A549 (cell line): ENCODE data around the gene KCNN3. TPM values are rescaled to one million over a fixed set of nuclear protein-coding genes. Genes with fewer than 3 reads are reported as not detected.

Experiments
- ATAC-seq, 2 experiments: fragments of 200-7000 bp in 1 of 2; fragments of >200 bp in 1 of 2; cut with Nextera tagmentation in 1 of 2; cut with Tn5 transposase in 1 of 2; 3 replicates each; pipeline versions ENCODE4 v1.8.0 to v1.9.1; 2018 to 2020; ENCODE audit warnings: mild to moderate bottlenecking in 1 of 2, moderate library complexity in 1 of 2
- CTCF ChIA-PET: fragments of 300-600 bp; sonication (Branson Sonifier 250); formaldehyde crosslinking; extraction: SDS; loops from one replicate; lab custom pipeline; 2021; ENCODE audit warnings: antibody characterized with exemption, inconsistent platforms; lab: Yijun Ruan, JAX
- POLR2A ChIA-PET: fragments of 350-600 bp; formaldehyde crosslinking; extraction: SDS; loops from one replicate; lab custom pipeline; 2021; ENCODE audit warnings: antibody characterized with exemption, inconsistent platforms; lab: Yijun Ruan, JAX
- DNase-seq, 2 experiments: peaks; one replicate each; pipeline versions ENCODE4 v3.0.0 to v3.0.0-alpha.2; 2011 to 2016; ENCODE audit warnings: low read depth in 1 of 2, low spot score in 1 of 2
- FAIRE-seq: peaks from 2 replicates; lab custom pipeline; 2011; peaks lifted over from hg19 to GRCh38; lab: Jason Lieb, UNC
- H3K27ac ChIP-seq, 2 experiments: fragments of >200 bp; sonication (Bioruptor Twin); formaldehyde crosslinking; 3 replicates each; pipeline ENCODE4 v1.5.1; 2016 to 2017
- H3K4me1 ChIP-seq: fragments of >200 bp; sonication (Bioruptor Twin); formaldehyde crosslinking; 3 replicates; pipeline ENCODE4 v1.6.1; 2016
- H3K4me2 ChIP-seq: fragments of >200 bp; sonication (Bioruptor Twin); formaldehyde crosslinking; 3 replicates; pipeline ENCODE4 v1.6.1; 2016
- H3K4me3 ChIP-seq: fragments of >200 bp; sonication (Bioruptor Twin); formaldehyde crosslinking; 3 replicates; pipeline ENCODE4 v1.5.1; 2016
- H3K9me3 ChIP-seq: fragments of >200 bp; sonication (Bioruptor Twin); formaldehyde crosslinking; 3 replicates; pipeline ENCODE4 v1.6.1; 2016
- BCL3 ChIP-seq: fragments of >200 bp; sonication (Bioruptor Twin); formaldehyde crosslinking; IDR thresholded peaks from 3 replicates; pipeline ENCODE4 v1.6.1; 2016
- CBX2 ChIP-seq: fragments of 200-600 bp; sonication (generic); IDR thresholded peaks from 2 replicates; pipeline ENCODE4 v1.6.1; 2016; ENCODE audit warnings: low read depth, mild to moderate bottlenecking, borderline replicate concordance
- CHD4 ChIP-seq: fragments of 200-600 bp; sonication (generic); IDR thresholded peaks from 2 replicates; pipeline ENCODE4 v1.6.1; 2016; ENCODE audit warnings: antibody characterized with exemption, mild to moderate bottlenecking, borderline replicate concordance
- HOXA7 ChIP-seq: fragments of 250-450 bp; sonication (Bioruptor Pico); IDR thresholded peaks from 2 replicates; pipeline ENCODE4 v1.5.0; 2020; ENCODE audit warnings: mild to moderate bottlenecking, moderate library complexity
- MAZ ChIP-seq: fragments of 150-350 bp; IDR thresholded peaks from 2 replicates; pipeline ENCODE4 v1.6.1; 2014; ENCODE audit warnings: antibody characterized with exemption, low read depth, low read length, borderline replicate concordance
- MYC ChIP-seq: IDR thresholded peaks from 2 replicates; pipeline ENCODE4 v1.6.1; 2012; ENCODE audit warnings: mild to moderate bottlenecking, inconsistent platforms, low read length, improper control_type of control experiment, borderline replicate concordance
- PHF8 ChIP-seq: fragments of 200-600 bp; sonication (generic); IDR thresholded peaks from 2 replicates; pipeline ENCODE4 v1.6.1; 2016; ENCODE audit warnings: low read depth, mild to moderate bottlenecking, antibody characterized with exemption, moderate library complexity, borderline replicate concordance
- POLR2AphosphoS2 ChIP-seq: conservative IDR thresholded peaks from 2 replicates; pipeline ENCODE4 v1.6.1; 2012; ENCODE audit warnings: low read length, improper control_type of control experiment, inconsistent platforms
- RNF2 ChIP-seq: fragments of 200-600 bp; sonication (generic); IDR thresholded peaks from 2 replicates; pipeline ENCODE4 v1.6.1; 2016; ENCODE audit warnings: low read depth, mild to moderate bottlenecking, antibody characterized with exemption, moderate library complexity, borderline replicate concordance
- TFCP2L1 ChIP-seq: fragments of 250-450 bp; sonication (Bioruptor Pico); IDR thresholded peaks from 2 replicates; pipeline ENCODE4 v1.5.0; 2021; ENCODE audit warnings: mild to moderate bottlenecking
- TP53 ChIP-seq: fragments of 250-450 bp; sonication (Bioruptor Pico); IDR thresholded peaks from 2 replicates; pipeline ENCODE4 v1.5.0; 2021; ENCODE audit warnings: mild to moderate bottlenecking, moderate library complexity
- ZC3H11A ChIP-seq: fragments of 450-650 bp; IDR thresholded peaks from 2 replicates; pipeline ENCODE4 v1.6.1; 2014; ENCODE audit warnings: antibody characterized with exemption, mild to moderate bottlenecking
- ZFP36 ChIP-seq: fragments of 450-650 bp; IDR thresholded peaks from 2 replicates; pipeline ENCODE4 v1.6.1; 2014; ENCODE audit warnings: borderline replicate concordance; ENCODE audit not compliant: partially characterized antibody
- WGBS: methylation state at CpG from one replicate; pipeline ENCODE4 v1.1.6; 2017; ENCODE audit errors: missing lambda C conversion rate; 5-methylcytosine and 5-hydroxymethylcytosine counted together
- polyA plus RNA-seq, 4 experiments: library from polyadenylated mRNA; depleted of rRNA in 3 of 4; stranded (reverse); fragments of >200 nt; fragmentation: RNase III in 1 of 4; extraction: RNeasy Plus Mini Kit Qiagen cat#74134 plus additional on column Dnase treatment in 1 of 4; gene quantifications; 2 replicates in 3 of 4; 3 replicates in 1 of 4; pipeline ENCODE4 v1.2.3, GENCODE V29; 2011 to 2017
- TF ChIP-seq, protein P1 (sequence below): fragments of 250-450 bp; sonication (Bioruptor Pico); IDR thresholded peaks from 2 replicates; pipeline ENCODE4 v1.5.0; 2020; ENCODE audit warnings: low read depth, mild to moderate bottlenecking, moderate library complexity

Gene KCNN3
- polyA plus RNA-seq, 2 of the 4 experiments (the other 2 are of a cell fraction), result 0.01 to 0.03 TPM

GRCh38 chr1:154769193-154769895 is 100.7 kb downstream of the KCNN3 start:
- FAIRE-seq, result no peak
- H3K4me1 ChIP-seq, result no peaks in the 10 kb centered on the region
- H3K27ac ChIP-seq, result no peak overlapping the region
- POLR2A ChIA-PET, result no interaction called here
- H3K4me3 ChIP-seq, result no peak overlapping the region
- DNase-seq, result no peak
- CTCF ChIA-PET, result interaction anchor here (0.6 to 4.3 kb wide), 5 partner anchors 10 to 295 kb away, joined by 3 to 20 read pairs (median 13); no protein-coding TSS in a partner anchor
- TF ChIP-seq POLR2AphosphoS2, result no peak
- no peak for TF ChIP-seq CBX2
- TF ChIP-seq MYC, result no peak
- no peak for TF ChIP-seq PHF8
- no peak for TF ChIP-seq ZC3H11A
- TF ChIP-seq, protein P1, sequence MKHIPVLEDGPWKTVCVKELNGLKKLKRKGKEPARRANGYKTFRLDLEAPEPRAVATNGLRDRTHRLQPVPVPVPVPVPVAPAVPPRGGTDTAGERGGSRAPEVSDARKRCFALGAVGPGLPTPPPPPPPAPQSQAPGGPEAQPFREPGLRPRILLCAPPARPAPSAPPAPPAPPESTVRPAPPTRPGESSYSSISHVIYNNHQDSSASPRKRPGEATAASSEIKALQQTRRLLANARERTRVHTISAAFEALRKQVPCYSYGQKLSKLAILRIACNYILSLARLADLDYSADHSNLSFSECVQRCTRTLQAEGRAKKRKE (CRISPR knock-in tag), result no peak
- no peak for TF ChIP-seq TFCP2L1 (CRISPR knock-in tag)
- no peak for TF ChIP-seq CHD4
- TF ChIP-seq HOXA7 (CRISPR knock-in tag), result no peak
- TF ChIP-seq MAZ, result no peak
- ATAC-seq, result no peak
- no peaks in the 10 kb centered on the region for H3K9me3 ChIP-seq
- 78% methylated on average over 5 of the region's 5 CpGs for WGBS
- no peak overlapping the region for H3K4me2 ChIP-seq

GRCh38 chr1:154768456-154769125 is 101.5 kb downstream of the KCNN3 start:
- CTCF ChIA-PET, result interaction anchor here (0.6 to 4.3 kb wide), 10 partner anchors 9 to 296 kb away, joined by 3 to 20 read pairs (median 5); partner anchors contain the start of gene PMVK
- WGBS, result 42% methylated on average over 8 of the region's 8 CpGs
- no peak for FAIRE-seq

DNA sequence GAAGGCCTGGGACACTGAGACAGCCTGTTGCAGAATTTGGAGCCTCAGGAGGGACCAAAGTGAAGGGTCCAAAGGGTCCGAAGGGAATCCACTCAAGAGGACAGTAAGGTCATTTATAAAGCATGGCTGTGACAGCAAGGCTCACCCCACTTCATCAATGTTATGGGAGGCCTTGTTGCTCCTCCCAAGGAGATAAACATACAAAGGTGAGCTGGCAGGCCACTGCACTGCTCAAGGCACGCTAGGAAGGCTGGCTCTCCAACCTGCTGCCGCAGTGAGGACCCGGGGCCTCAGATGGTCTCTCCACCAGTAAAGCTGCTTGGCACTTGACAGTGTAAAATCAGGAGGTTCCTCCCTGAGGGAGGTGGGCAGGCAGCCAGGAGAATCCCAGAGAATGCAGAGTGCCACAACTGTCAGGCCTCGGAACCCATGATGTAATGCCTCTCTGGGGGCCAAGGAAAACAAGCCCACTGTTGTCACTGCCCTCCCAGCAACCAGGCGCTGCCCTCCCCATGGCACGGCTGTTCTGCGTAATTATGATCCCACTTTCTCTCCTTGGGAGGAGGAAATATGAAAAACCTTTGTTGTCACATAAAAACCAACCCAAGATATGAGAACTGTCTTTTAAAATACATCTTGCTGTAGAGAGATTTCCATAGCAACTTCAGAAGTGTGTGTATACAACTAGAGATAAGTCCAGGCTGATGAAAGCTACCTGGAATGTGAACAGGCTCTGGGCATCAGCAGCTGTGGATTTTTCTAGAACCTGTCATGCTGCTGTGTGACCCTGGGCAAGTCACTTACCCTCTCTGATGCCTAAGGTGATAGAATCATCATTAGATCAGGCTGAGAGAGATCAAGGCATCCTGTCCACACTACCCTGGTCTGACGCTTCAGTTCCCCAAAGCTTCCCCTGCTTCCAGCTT is 102.5 kb downstream of the KCNN3 start:
- ATAC-seq, result no peak
- FAIRE-seq, result no peak
- TF ChIP-seq ZFP36 (peak; percentile 50), BCL3 (no peak)
- Histone ChIP-seq H3K27ac (no peak overlapping the region), H3K4me1 (no peaks in the 10 kb centered on the region), H3K4me2 (no peak overlapping the region), H3K4me3 (no peak overlapping the region), H3K9me3 (no peaks in the 10 kb centered on the region)
- CTCF ChIA-PET, result interaction anchor here (0.9 to 4.3 kb wide), 11 partner anchors 8 to 288 kb away, joined by 3 to 20 read pairs (median 5); partner anchors contain the start of gene PMVK
- POLR2A ChIA-PET, result no interaction called here
- WGBS, result 82% methylated on average over 7 of the region's 9 CpGs
- no peak for DNase-seq

More at GRCh38 chr1:154768456-154769125, 101.5 kb downstream of the KCNN3 start:
- no peak overlapping the region for H3K27ac ChIP-seq
- ATAC-seq (no peak), DNase-seq (no peak)
- no peak overlapping the region for H3K4me2 ChIP-seq
- no peak overlapping the region for H3K4me3 ChIP-seq
- no peaks in the 10 kb centered on the region for H3K4me1 ChIP-seq
- POLR2A ChIA-PET, result no interaction called here
- no peaks in the 10 kb centered on the region for H3K9me3 ChIP-seq
- no peak for TF ChIP-seq RNF2
- no peak for TF ChIP-seq TP53
